ENCODE measurements around the gene YEATS2. TPM values are rescaled to one million over a fixed set of nuclear protein-coding genes. Genes with fewer than 3 reads are reported as not detected.

The YEATS2 gene
- polyA plus RNA-seq, 1 of the 3 experiments (the other 2 are of a cell fraction), result 19.9 TPM

GRCh38 chr3:183825456-183826161, 128.0 kb downstream of the YEATS2 start, which contains the start of gene MAP6D1:
MAP6D1 (minus strand) TSS chr3:183825577; CDS start chr3:183825547, 30 bp downstream.
- peak within 1 kb of the TSS; percentile 41; the same call in 1 of the 2 replicates for H3K9ac ChIP-seq
- DNase-seq, result peak; percentile 96
- 40% methylated on average over 6 of the region's 69 CpGs for WGBS (ENCODE audit: low lambda C conversion rate)

More at GRCh38 chr3:183825456-183826161, 128.0 kb downstream of the YEATS2 start, which contains the start of gene MAP6D1:
- Histone ChIP-seq H3K9me2 (no peaks in the 10 kb centered on the region), H3K4me3 (ENCODE audit: low read depth in 2 of 2, low read length in 1 of 2) (peak within 1 kb of the TSS; percentile 61), H3K27me3 (ENCODE audit: insufficient read depth) (no peaks in the 10 kb centered on the region), H3K9me3 (no peaks in the 10 kb centered on the region), H3K27ac (ENCODE audit: low read depth in 2 of 2, low read length in 1 of 2) (0 out of 4 replicates have a peak within 1 kb of the TSS, but pooled peaks of 1 of the 2 experiments have one; percentile 30), H3K4me2 (peak within 1 kb of the TSS; percentile 82), H3K36me3 (replicated peaks in 1 of 2; ENCODE audit: control insufficient read depth in 1 of 2, insufficient read depth in 2 of 2, low read length in 1 of 2) (peaks cover 0 to 22% of the 10 kb centered on the region in 2 experiments), H3K4me1 (ENCODE audit: control insufficient read depth in 1 of 2, insufficient read depth in 2 of 2, low read depth in 1 of 2, low read length in 1 of 2) (peaks cover 0 to 26% of the 10 kb centered on the region in 2 experiments; a peak in 2 of 4 replicates), H4K20me1 (ENCODE audit: insufficient read depth) (0 out of 2 replicates have a peak, but pooled peaks cover 3% of the 10 kb centered on the region), H2AFZ (ENCODE audit: low read depth) (peak within 1 kb of the TSS; percentile 74; the same call in 1 of the 2 replicates), H3K79me2 (ENCODE audit: insufficient read depth) (no peaks in the 10 kb centered on the region), H3F3A (replicated peaks; ENCODE audit: insufficient read depth) (peaks cover 11% of the 10 kb centered on the region)
- ChIA-PET POLR2A (interaction anchor here (1.0 to 2.7 kb wide), 3 partner anchors 15 to 128 kb away, joined by 4 to 9 read pairs (median 5); partner anchors contain the start of genes PARL and YEATS2), CTCF (interaction anchor here (0.7 to 4.1 kb wide), 14 partner anchors 8 to 78 kb away, joined by 3 to 29 read pairs (median 4); partner anchors contain the start of gene PARL)
- TF ChIP-seq CTCF (IDR thresholded peaks at IDR 0.05) (peak; percentile 46), PBX3 (IDR thresholded peaks at IDR 0.05) (0 out of 2 replicates have a peak, but pooled peaks have one; percentile 11), CHD2 (IDR thresholded peaks at IDR 0.05; ENCODE audit: low read length, partially characterized antibody) (no peak), SMC3 (IDR thresholded peaks at IDR 0.05; ENCODE audit: low read depth, low read length) (peak; percentile 28; the same call in 1 of the 2 replicates), ZBTB33 (IDR thresholded peaks at IDR 0.05; ENCODE audit: borderline replicate concordance, low read depth) (no peak), RAD21 (IDR thresholded peaks at IDR 0.05; ENCODE audit: low read length) (peak; percentile 32)

All from SK-N-SH (cell line).